OCI-LY7 (cell line): ENCODE measurements around the gene NDRG4. TPM values are rescaled to one million over a fixed set of nuclear protein-coding genes. Genes with fewer than 3 reads are reported as not detected.

Experiments used
- BruUV-seq: library from RNA; stranded (reverse); fragments of 400-500 nt; replicated peaks from 2 replicates; lab custom pipeline; 2021; lab: Mats Ljungman, UMichigan
- CTCF ChIA-PET: fragments of 300-600 bp; sonication (Branson Sonifier 250); formaldehyde crosslinking; loops from one replicate; lab custom pipeline; 2022; ENCODE audit warnings: antibody characterized with exemption; ENCODE audit not compliant: unreplicated experiment; lab: Charles Lee
- POLR2A ChIA-PET: fragments of 300-600 bp; sonication (Branson Sonifier 250); formaldehyde crosslinking; loops from one replicate; lab custom pipeline; 2022; ENCODE audit warnings: antibody characterized with exemption; lab: Charles Lee
- DNase-seq: peaks from one replicate; pipeline ENCODE4 v3.0.0-alpha.2; 2015; ENCODE audit warnings: low spot score
- H2AFZ ChIP-seq: fragments of 200-600 bp; sonication (generic), shearing (Covaris generic); 2 replicates; pipeline ENCODE4 v1.6.1; 2014; ENCODE audit warnings: mild to moderate bottlenecking, antibody characterized with exemption, low read length, moderate library complexity
- H3K27ac ChIP-seq: fragments of 200-600 bp; sonication (generic); 2 replicates; pipeline ENCODE4 v1.5.1; 2014; ENCODE audit warnings: mixed run types, low read depth, mild to moderate bottlenecking, moderate library complexity, low read length, inconsistent platforms; ENCODE audit not compliant: poor library complexity, severe bottlenecking
- H3K36me3 ChIP-seq: fragments of 200-600 bp; sonication (generic); 2 replicates; pipeline ENCODE4 v1.6.1; 2014; ENCODE audit warnings: mild to moderate bottlenecking, antibody characterized with exemption, low read length, moderate library complexity, mixed read lengths; ENCODE audit not compliant: insufficient read depth
- H3K4me1 ChIP-seq: fragments of 200-600 bp; sonication (generic); 2 replicates; pipeline ENCODE4 v1.5.1; 2014; ENCODE audit warnings: mild to moderate bottlenecking, low read length; ENCODE audit not compliant: insufficient read depth, poor library complexity, severe bottlenecking
- H3K4me2 ChIP-seq: fragments of 200-600 bp; sonication (generic); 2 replicates; pipeline ENCODE4 v1.6.1; 2014; ENCODE audit warnings: mild to moderate bottlenecking, low read length
- H3K4me3 ChIP-seq: fragments of 200-600 bp; sonication (generic); 2 replicates; pipeline ENCODE4 v1.5.1; 2014; ENCODE audit warnings: mild to moderate bottlenecking, low read depth, low read length; ENCODE audit not compliant: poor library complexity, severe bottlenecking
- H3K79me2 ChIP-seq: fragments of 200-600 bp; sonication (generic); 2 replicates; pipeline ENCODE4 v1.6.1; 2016; ENCODE audit warnings: low read depth, mild to moderate bottlenecking, low read length, moderate library complexity, mixed read lengths; ENCODE audit not compliant: insufficient read depth
- H3K9me2 ChIP-seq: fragments of 200-600 bp; sonication (generic); 2 replicates; pipeline ENCODE4 v1.6.1; 2016; ENCODE audit warnings: mild to moderate bottlenecking, low read length, mixed read lengths; ENCODE audit not compliant: insufficient read depth
- H3K9me3 ChIP-seq: fragments of 200-600 bp; sonication (generic); 2 replicates; pipeline ENCODE4 v1.6.1; 2014; ENCODE audit warnings: mild to moderate bottlenecking, mixed run types, low read length, mixed read lengths
- H4K20me1 ChIP-seq: fragments of 200-600 bp; sonication (generic); 2 replicates; pipeline ENCODE4 v1.6.1; 2014; ENCODE audit warnings: mild to moderate bottlenecking, antibody characterized with exemption, low read length, moderate library complexity, mixed read lengths; ENCODE audit not compliant: insufficient read depth
- CTCF ChIP-seq: fragments of 200-600 bp; sonication (generic); conservative IDR thresholded peaks from 2 replicates; pipeline ENCODE4 v1.5.1; 2014; ENCODE audit warnings: mild to moderate bottlenecking, antibody characterized with exemption, low read length, moderate library complexity, mixed read lengths
- EZH2phosphoT487 ChIP-seq: fragments of 200-600 bp; sonication (generic); IDR thresholded peaks from 2 replicates; pipeline ENCODE4 v1.6.1; 2018; ENCODE audit warnings: low read depth, borderline replicate concordance, mild to moderate bottlenecking, mixed run types, antibody characterized with exemption, low read length, moderate library complexity, mixed read lengths
- intact Hi-C: fragments of 100-400 bp; cut with micrococcal nuclease; formaldehyde crosslinking; loops from one replicate; pipeline ENCODE4 v1.10.0; 2022; ENCODE audit not compliant: unreplicated experiment
- total RNA-seq, 2 experiments: library from RNA; depleted of rRNA in 1 of 2; stranded (reverse); fragments of >200 nt in 1 of 2; shearing (Covaris generic) in 1 of 2; gene quantifications; 2 replicates each; pipeline ENCODE4 v1.2.3, GENCODE V29; 2014 to 2022

The NDRG4 gene
- total RNA-seq, 2 experiments from 2014 or later: 8.8 to 9.5 TPM

GRCh38 chr16:58492735-58493134, 7.2 kb upstream of the NDRG4 start:
- POLR2A ChIA-PET: interaction anchor here (1.2 kb wide), 1 partner anchor 156 kb away, joined by 4 read pairs; no protein-coding TSS in a partner anchor
- Histone ChIP-seq H3K4me3 (no peak overlapping the region), H3K4me1 (peaks cover 19% of the 10 kb centered on the region), H3K9me3 (no peaks in the 10 kb centered on the region), H4K20me1 (no peaks in the 10 kb centered on the region), H3K9me2 (no peaks in the 10 kb centered on the region), H2AFZ (no peak overlapping the region), H3K79me2 (no peaks in the 10 kb centered on the region), H3K36me3 (no peaks in the 10 kb centered on the region), H3K27ac (no peak overlapping the region), H3K4me2 (no peak overlapping the region; the same call in 1 of the 2 replicates)
- TF ChIP-seq EZH2phosphoT487: no peak
- no TSS peak for BruUV-seq
- CTCF ChIA-PET: interaction anchor here (0.6 kb wide), 1 partner anchor 137 kb away, joined by 3 read pairs; the partner anchor contains the start of gene CNOT1
- intact Hi-C loops: no loop called here
- DNase-seq: no peak

GRCh38 chr16:58493756-58494431, 6.0 kb upstream of the NDRG4 start:
- Histone ChIP-seq H3K36me3 (no peaks in the 10 kb centered on the region), H4K20me1 (no peaks in the 10 kb centered on the region), H2AFZ (no peak overlapping the region), H3K9me3 (no peaks in the 10 kb centered on the region), H3K9me2 (no peaks in the 10 kb centered on the region), H3K4me3 (no peak overlapping the region), H3K4me1 (peaks cover 19% of the 10 kb centered on the region), H3K27ac (no peak overlapping the region), H3K79me2 (no peaks in the 10 kb centered on the region), H3K4me2 (no peak overlapping the region)
- ChIA-PET POLR2A (no interaction called here), CTCF (interaction anchor here (1.1 to 1.5 kb wide), 2 partner anchors 157 to 165 kb away, joined by 5 to 6 read pairs; no protein-coding TSS in a partner anchor)
- intact Hi-C loops: no loop called here
- DNase-seq: no peak
- BruUV-seq: no TSS peak
- no peak for TF ChIP-seq EZH2phosphoT487
- TF ChIP-seq CTCF: no peak

- ChIA-PET CTCF (interaction anchor here (0.6 to 3.3 kb wide), 3 partner anchors 10 to 261 kb away, joined by 3 to 14 read pairs (median 3); no protein-coding TSS in a partner anchor), POLR2A (no interaction called here)
- H3K27ac ChIP-seq: no peak overlapping the region
- no peak overlapping the region for H3K4me3 ChIP-seq
- DNase-seq: peak; percentile 68
- peaks cover 26% of the 10 kb centered on the region for H3K4me1 ChIP-seq
- peak overlapping the region; percentile 76 for H2AFZ ChIP-seq
- H3K36me3 ChIP-seq: no peaks in the 10 kb centered on the region
- intact Hi-C loops: loop anchor here (5.0 kb wide), 2 partner anchors 167 to 262 kb away; no protein-coding TSS in a partner anchor
- no peak for TF ChIP-seq EZH2phosphoT487
- peak; percentile 71 for TF ChIP-seq CTCF
- no peaks in the 10 kb centered on the region for H3K9me2 ChIP-seq
- peak overlapping the region; percentile 11; the same call in 1 of the 2 replicates for H3K4me2 ChIP-seq
- no peaks in the 10 kb centered on the region for H3K9me3 ChIP-seq
- H4K20me1 ChIP-seq: no peaks in the 10 kb centered on the region
- no peaks in the 10 kb centered on the region for H3K79me2 ChIP-seq
- no TSS peak for BruUV-seq
Observed at GRCh38 chr16:58494981-58495520, 4.9 kb upstream of the NDRG4 start.
